ENCODE results near the gene AHR.
"Not testable (repeated sequence)": the region's sequence is repeated elsewhere in the genome, so short reads cannot be mapped to it uniquely, and the experiment has no call there.

AHR gene

GRCh38 chr7:17382408-17383354 lies 84.2 kb downstream of the AHR start:
- not testable (repeated sequence) for DNase-seq

GRCh38 chr7:17384400-17384799 lies 85.9 kb downstream of the AHR start:
- no peak for DNase-seq

GRCh38 chr7:17385612-17386011 lies 87.2 kb downstream of the AHR start:
- no peak for DNase-seq

GRCh38 chr7:17390392-17390791 lies 91.9 kb downstream of the AHR start:
- DNase-seq, result no peak

- DNase-seq, result no peak
These were observed 92.9 kb downstream of the AHR start for GRCh38 chr7:17391366-17391765.

GRCh38 chr7:17392846-17393245 lies 94.4 kb downstream of the AHR start:
- no peak for DNase-seq

- not testable (repeated sequence) for DNase-seq
These were observed 96.1 kb downstream of the AHR start for GRCh38 chr7:17394563-17394962.

All from CD4-positive, alpha-beta T cell treated with Interleukin-21 for 1 hour (primary cell).